GM19372 (cell line): ENCODE data around the gene TRABD2A.

ENCODE experiments used
- ATAC-seq: cut with Tn5 transposase; IDR thresholded peaks from one replicate; pipeline ENCODE4 v1.9.1; 2021; ENCODE audit warnings: mild to moderate bottlenecking, low read depth, moderate library complexity; ENCODE audit not compliant: unreplicated experiment

The TRABD2A gene

GRCh38 chr2:84905181-84906107 is 24.6 kb upstream of the TRABD2A start, which contains the start of gene TMSB10:
TSS of gene TMSB10 (plus strand) at chr2:84905656.
- peak; percentile 56 for ATAC-seq

- ATAC-seq, result no peak
Observed at GRCh38 chr2:84904717-84905174, 23.9 kb upstream of the TRABD2A start.

GRCh38 chr2:84904151-84904550 is 23.3 kb upstream of the TRABD2A start:
- no peak for ATAC-seq

GRCh38 chr2:84902526-84902925 is 21.6 kb upstream of the TRABD2A start:
- ATAC-seq, result no peak

DNA sequence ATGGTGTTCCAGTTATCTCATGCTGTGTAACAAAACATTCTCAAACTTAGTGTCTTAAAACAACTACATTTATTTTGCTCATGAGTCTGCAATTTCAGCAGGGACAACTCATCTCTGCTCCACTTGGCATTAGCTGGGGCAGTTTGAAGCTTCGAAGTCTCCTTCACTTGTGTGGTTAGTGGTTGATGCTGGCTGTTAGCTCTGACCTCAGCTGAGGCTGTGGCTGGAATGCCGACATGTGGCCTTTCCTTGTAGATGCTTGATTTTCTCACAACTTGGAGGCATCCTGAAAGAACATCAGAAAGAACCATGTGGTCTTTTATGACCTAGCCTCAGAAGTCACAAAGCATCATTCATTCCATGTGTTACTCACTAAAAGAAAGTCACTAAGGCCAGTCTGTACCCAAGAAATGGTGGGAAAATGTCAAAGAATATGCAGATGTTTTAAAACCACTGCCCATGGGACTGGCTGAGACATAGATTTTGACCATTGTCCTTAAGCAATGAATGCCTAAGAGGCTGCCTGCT is 20.8 kb upstream of the TRABD2A start:
- no peak for ATAC-seq

GRCh38 chr2:84900971-84901370 is 20.1 kb upstream of the TRABD2A start:
- ATAC-seq, result no peak

DNA sequence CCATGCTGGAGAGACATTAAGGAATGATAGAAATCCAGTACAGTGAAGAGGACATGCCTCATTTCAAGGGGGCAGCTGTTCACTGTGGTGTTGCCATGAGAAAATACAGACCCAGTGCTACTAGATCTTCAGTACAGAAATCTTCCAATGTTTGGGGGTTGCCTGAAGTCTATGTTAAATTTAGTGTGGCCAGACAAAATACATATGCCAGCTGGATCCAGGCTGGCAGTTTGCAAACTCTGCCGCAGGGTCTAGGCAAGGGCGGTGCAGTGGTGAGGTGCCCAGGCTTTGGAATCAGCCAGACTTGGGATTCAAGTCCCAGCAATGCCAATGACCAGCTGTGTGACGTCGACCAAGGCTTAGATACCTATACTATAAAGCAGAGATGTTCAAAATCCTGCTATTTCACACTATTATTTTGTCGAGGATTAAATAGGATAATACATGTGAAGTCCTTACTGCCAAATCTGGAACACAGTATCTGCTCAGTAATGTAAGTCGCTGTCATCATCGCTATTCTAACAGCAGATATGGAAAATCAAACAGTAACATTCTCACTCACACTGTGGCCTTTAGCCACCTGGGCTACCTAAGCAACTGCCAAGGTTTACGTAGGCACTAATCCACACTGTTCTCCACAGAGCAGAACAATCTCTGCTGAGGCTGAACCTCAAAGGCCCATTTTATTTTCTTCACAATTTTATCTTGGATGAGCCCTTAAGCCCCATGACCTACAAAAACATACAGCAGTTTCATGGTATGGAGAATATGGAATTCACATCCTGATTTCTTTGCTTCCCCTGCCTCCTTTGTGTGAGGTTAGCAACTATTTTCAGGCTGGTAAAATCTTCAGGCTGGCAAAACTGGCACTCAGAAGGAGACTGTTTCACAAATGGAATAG is 18.7 kb upstream of the TRABD2A start:
- no peak for ATAC-seq

- no peak for ATAC-seq
Observed at GRCh38 chr2:84897773-84898172, 16.9 kb upstream of the TRABD2A start.

- ATAC-seq, result no peak
Observed at GRCh38 chr2:84896567-84896966, 15.7 kb upstream of the TRABD2A start.

- no peak for ATAC-seq
Observed at GRCh38 chr2:84894758-84895520, 14.1 kb upstream of the TRABD2A start.

DNA sequence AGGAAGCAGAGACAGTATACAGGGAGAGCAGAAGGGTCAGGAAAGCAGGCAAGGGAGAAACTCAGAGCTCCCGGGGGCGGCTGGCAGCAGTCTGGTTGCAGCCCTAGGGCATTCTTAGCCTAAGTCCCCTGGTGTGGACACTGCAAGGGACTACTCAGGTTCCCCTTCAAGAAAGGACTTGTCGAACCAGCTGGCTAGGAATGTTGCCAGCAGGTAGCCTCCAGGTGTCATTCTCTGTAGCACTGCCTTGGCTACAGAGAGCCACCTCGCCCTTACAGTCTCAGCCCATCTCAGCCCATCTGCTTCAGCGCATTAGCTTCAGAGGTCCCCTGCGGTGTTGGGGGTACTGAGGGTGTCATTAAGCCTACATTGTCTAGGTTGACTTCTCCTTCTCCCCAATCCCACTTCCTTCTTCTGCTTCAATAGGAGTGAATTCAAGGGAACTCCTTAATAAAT is 13.3 kb upstream of the TRABD2A start:
- no peak for ATAC-seq

GRCh38 chr2:84891355-84892010 is 10.6 kb upstream of the TRABD2A start:
- no peak for ATAC-seq

DNA sequence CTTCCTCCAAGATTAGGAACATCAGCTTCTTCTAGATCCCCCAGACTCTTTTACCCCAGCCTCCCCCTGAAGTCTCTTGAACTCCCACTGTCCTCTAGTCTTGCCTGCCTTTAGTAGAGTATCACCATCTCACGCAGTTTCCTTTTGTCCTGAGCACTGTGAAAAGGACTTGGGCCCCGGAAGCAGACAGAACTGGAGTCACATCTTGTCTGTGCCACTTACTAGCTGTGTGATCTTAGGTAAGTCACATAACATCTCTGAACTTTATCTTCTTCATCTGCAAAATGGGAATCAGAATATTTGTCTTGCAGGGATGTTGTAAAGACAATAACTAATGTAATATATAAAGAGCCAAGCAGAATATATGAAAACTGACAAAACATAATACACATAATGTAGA is 8.4 kb upstream of the TRABD2A start:
- ATAC-seq, result no peak

DNA sequence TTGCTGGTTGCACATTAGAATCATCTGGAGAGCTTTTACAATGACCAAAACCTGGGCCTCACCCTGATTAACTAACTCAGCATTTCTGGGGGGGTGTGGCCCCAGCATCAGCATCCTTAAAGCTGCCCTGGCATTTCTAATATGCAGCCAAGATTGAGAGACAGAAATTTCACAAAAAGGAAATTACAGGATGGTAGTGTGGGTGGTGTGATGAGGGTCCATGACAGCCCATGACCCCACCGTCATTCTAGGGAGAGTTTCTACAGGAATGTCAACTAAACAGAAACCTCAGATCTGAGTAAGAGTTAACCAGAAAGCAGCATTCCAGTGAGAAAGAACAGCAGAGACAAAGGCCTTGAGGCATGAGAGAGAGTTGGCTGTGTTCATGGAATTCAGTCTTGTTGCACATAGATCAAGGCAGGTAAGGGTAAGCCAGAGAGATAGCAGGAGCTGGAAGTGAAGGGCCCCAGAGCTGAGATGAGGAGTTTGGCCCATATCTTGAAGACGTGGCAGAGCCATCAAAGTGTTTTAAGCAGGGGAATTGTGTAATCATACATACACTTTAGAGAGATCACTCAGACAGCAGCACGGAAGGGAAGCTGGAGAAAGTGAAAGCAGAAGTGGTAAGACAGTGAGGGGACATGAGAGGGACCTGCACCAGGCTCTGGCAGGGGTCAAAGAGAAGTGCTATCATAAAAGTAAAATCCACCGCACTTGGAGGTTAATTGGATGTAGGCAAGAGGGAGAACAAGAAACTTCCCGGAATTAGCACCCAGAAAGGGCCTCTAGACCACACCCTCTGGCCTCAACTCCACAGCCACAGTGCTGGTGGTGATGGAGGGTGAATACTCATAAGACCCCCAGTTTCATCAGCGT is 7.8 kb upstream of the TRABD2A start:
- ATAC-seq, result peak; percentile 96

GRCh38 chr2:84886791-84887190 is 5.9 kb upstream of the TRABD2A start:
- ATAC-seq, result no peak

GRCh38 chr2:84885111-84885510 is 4.2 kb upstream of the TRABD2A start:
- no peak for ATAC-seq

DNA sequence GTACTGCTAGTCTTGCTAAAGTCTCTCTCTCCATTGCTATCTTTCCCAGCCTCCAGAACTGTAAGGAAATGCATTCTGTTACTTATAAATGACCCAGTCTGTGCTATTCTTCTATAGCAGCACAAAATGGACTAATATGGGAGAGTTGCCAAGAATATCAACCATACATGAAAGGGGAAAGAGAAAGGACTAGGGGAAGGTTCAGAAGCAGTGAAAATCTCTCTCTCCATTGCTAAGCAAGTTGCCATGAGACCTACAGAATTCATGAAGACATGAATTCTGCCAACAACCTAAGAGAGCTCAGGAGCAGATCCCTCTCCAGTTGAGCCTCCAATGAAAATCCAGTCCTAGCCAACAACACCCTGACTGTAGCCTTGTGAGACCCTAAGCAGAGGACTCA is 3.6 kb upstream of the TRABD2A start:
- ATAC-seq, result no peak

DNA sequence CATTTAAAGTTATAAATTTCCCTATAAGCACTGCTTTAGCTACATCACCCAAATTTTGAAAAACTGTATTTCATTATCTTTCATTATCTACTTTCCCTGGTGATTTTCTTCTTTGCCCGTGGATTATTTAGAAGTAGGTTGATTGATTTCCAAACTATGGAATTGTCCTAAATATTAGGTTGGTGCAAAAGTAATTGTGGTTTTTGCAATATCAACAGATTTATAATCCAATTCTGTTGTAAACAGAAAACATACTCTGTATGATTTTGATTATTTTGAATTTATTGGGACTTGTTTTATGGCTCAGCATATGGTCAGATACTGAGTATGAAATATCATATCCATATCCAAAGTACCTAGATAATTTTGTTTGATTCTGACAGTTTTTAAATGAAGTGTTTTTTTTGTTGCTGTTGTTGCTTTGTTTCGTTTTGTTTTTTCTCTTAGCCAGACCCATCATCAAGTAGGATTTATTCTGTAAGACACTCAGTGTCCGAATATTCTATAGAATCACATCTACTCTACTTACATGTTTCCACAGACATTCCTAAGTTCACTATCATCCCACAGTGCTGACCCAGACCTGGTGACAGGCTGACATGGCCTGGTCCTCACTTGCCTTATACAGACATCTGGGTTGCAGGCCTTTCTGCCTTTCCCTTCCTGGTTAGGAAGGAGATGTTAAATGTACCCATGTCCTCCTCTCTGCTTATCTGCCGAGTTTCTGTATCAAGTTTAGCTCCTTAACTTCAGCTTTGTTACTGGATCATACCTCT is 2.1 kb upstream of the TRABD2A start:
- ATAC-seq, result no peak
